HG02943 (cell line): ENCODE data around the gene ANXA6.

Source experiments
- ATAC-seq: cut with Tn5 transposase; IDR thresholded peaks from one replicate; pipeline ENCODE4 v1.9.1; 2021; ENCODE audit warnings: mild to moderate bottlenecking, low read depth, moderate library complexity; ENCODE audit not compliant: unreplicated experiment

ANXA6 gene

GRCh38 chr5:151106509-151106908, 51.1 kb downstream of the ANXA6 start:
- ATAC-seq: no peak

GRCh38 chr5:151106043-151106442, 51.5 kb downstream of the ANXA6 start:
- no peak for ATAC-seq

GRCh38 chr5:151105561-151105960, 52.0 kb downstream of the ANXA6 start:
- no peak for ATAC-seq

GRCh38 chr5:151104795-151105194, 52.8 kb downstream of the ANXA6 start:
- ATAC-seq: no peak

- no peak for ATAC-seq
These were observed 55.8 kb downstream of the ANXA6 start for GRCh38 chr5:151101746-151102145.

- ATAC-seq: no peak
These were observed 56.4 kb downstream of the ANXA6 start for GRCh38 chr5:151101151-151101550.

- ATAC-seq: no peak
These were observed 56.9 kb downstream of the ANXA6 start for GRCh38 chr5:151100681-151101080.

GRCh38 chr5:151098768-151099121, 58.8 kb downstream of the ANXA6 start:
- ATAC-seq: no peak

GRCh38 chr5:151097820-151098767, 59.5 kb downstream of the ANXA6 start:
- peak; percentile 35 for ATAC-seq

- no peak for ATAC-seq
These were observed 60.5 kb downstream of the ANXA6 start for GRCh38 chr5:151097061-151097460.

GRCh38 chr5:151096001-151096373, 61.6 kb downstream of the ANXA6 start:
- ATAC-seq: no peak

GRCh38 chr5:151095341-151096000, 62.1 kb downstream of the ANXA6 start:
- no peak for ATAC-seq

GRCh38 chr5:151094852-151095245, 62.7 kb downstream of the ANXA6 start:
- no peak for ATAC-seq

- peak; percentile 69 for ATAC-seq
These were observed 63.3 kb downstream of the ANXA6 start for GRCh38 chr5:151094030-151094851.

GRCh38 chr5:151093476-151093889, 64.1 kb downstream of the ANXA6 start:
- ATAC-seq: no peak

- no peak for ATAC-seq
These were observed 64.8 kb downstream of the ANXA6 start for GRCh38 chr5:151092762-151093161.

- no peak for ATAC-seq
These were observed 67.9 kb downstream of the ANXA6 start for GRCh38 chr5:151089726-151090125.

- no peak for ATAC-seq
These were observed 68.6 kb downstream of the ANXA6 start for GRCh38 chr5:151088986-151089385.

- ATAC-seq: no peak
These were observed 70.1 kb downstream of the ANXA6 start for GRCh38 chr5:151087486-151087885.

- ATAC-seq: peak; percentile 70
These were observed 70.6 kb downstream of the ANXA6 start for GRCh38 chr5:151086905-151087360.
